GM19463 (cell line): ENCODE results near the gene IRX1.

Experiments used
- ATAC-seq: cut with Tn5 transposase; IDR thresholded peaks from one replicate; pipeline ENCODE4 v1.9.1; 2021; ENCODE audit warnings: mild to moderate bottlenecking, moderate library complexity; ENCODE audit not compliant: unreplicated experiment

IRX1 gene

DNA sequence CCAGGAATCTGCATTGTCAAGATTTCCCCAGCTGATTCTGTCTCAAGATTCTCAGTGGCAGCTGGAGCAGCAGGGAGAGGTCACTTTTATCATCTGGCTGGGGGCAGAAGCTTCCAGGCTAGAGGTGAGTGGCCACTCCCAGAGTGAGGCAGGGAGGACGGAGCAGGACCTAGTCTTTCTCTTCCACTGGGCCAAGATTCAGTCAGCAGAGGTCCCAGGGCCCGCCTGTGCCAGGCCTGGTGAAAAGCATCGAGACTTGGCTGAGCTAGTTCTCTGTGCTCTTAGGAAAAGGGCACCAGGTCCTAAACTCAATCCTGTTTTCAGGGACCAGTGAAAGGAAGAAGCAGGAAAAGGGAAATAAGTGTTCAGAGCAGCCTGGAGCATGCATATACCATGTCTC is 46.6 kb downstream of the IRX1 start:
- ATAC-seq: no peak

DNA sequence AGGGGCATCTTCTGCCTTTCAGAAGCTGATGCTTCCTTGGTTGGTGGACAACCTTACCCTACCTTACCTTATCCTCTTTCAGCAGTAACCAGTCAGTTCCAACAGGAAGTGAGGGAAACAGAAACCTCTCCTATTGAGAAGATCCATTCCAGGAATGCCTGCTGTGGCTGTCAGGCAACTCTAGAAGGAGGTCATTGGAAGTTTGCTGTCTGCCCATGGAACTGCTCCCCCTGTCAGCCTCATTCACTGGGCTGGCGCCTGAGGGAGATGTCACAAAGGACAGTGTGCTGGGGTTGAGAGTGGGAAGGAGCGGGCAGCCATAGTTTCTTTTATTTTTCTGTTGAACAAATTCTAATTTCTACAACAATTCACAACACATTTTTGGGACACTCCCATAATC is 54.7 kb downstream of the IRX1 start:
- no peak for ATAC-seq

DNA sequence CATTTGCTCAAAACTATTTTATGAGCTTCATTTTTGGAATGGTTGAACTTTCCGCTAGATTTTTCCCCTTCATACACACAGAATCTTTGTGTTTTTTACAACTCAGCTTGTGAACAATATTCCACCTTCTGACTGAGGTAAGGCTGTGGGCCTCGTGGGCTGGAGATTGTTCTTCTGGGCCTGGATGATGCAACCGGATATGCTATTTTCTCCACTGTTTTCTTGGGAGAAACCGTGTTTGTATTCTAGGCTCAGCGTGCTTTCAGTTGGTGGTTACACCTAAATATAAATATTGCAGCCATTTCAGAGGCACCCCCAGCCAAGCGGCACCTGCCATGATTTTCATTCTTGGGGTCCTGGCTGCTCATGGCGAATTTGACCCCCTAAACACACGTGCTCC is 55.2 kb downstream of the IRX1 start:
- ATAC-seq: no peak
